ENCODE results near the gene EVA1A.

Gene EVA1A

DNA sequence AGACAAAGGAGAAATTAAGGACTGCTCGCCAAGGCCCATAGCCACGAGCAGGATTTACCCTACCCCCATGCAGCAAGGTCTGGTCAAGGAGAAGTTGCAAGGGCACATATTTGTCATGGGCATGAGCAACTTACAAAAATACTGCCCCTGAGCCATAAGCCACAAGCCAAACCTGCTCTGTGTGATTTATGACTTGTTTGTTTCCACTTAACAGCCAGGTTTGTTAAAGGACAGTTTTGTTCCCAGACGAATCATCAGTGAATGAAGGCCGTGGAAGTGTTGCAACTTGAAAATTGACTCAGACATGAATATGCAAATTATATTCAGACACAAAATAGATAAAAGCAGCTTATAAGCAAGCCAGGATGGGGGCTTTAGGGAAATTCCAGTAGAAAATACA, 31.3 kb upstream of the EVA1A start:
- Histone ChIP-seq H2AFZ (ENCODE audit: low read depth, low read length) (no peak overlapping the region), H3K4me1 (ENCODE audit: insufficient read depth, low read length) (no peaks in the 10 kb centered on the region), H3K27ac (ENCODE audit: low read length) (no peak overlapping the region), H3K9ac (ENCODE audit: low read depth, low read length) (no peak overlapping the region), H3K4me3 (ENCODE audit: low read depth in 1 of 2, low read length in 2 of 2) (no peak overlapping the region), H3K9me3 (ENCODE audit: insufficient read depth, low read length, severe bottlenecking) (no peaks in the 10 kb centered on the region), H3K79me2 (ENCODE audit: insufficient read depth, low read length) (no peaks in the 10 kb centered on the region), H3K27me3 (ENCODE audit: insufficient read depth, low read length, poor library complexity) (no peaks in the 10 kb centered on the region), H3K4me2 (ENCODE audit: insufficient read depth, low read length) (no peak overlapping the region), H3K36me3 (ENCODE audit: insufficient read depth, low read length) (no peaks in the 10 kb centered on the region), H4K20me1 (ENCODE audit: insufficient read depth, low read length) (no peaks in the 10 kb centered on the region)
- TF ChIP-seq EZH2 (IDR thresholded peaks at IDR 0.05; ENCODE audit: borderline replicate concordance, low read depth, low read length, severe bottlenecking), result no peak
- no peak for TF ChIP-seq CTCF (IDR thresholded peaks at IDR 0.05; ENCODE audit: borderline replicate concordance, extremely low read depth, low read length, poor library complexity, severe bottlenecking)
- ATAC-seq (ENCODE audit: insufficient read depth, low read depth) (no peak), DNase-seq (no peak)

DNA sequence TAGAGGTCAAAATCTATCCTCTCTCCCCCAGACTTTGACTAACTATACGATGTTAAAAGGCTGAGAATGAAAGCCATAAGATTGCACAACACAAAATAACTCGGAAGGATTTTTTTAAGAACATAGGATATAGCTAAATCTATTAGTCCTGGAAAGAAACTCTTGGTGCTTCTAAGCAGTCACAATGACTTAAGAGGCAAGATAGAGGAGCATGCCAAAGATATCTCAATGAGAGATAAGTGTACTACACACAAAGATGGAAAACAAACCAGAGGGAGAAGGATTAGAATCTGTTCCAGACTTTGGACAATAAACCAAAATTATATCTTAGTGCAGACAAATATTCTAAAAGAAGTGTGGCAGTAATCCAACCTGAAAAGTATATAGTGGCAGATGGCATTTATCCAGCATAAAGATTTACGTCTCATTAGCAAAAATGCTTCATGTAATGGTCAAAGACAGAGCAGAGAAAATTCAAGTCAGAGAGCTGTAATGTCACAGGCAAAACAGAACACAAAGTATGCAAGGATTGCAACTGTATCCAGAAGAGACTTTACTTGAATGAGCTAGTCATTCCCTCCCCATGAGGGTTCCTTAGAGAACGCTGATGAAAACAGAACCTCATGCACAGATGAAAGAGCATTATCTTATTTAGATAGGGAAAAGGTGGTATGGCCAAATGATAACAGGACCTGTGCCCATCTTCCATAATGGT, 28.8 kb upstream of the EVA1A start:
- no peak for TF ChIP-seq CTCF (IDR thresholded peaks at IDR 0.05; ENCODE audit: borderline replicate concordance, extremely low read depth, low read length, poor library complexity, severe bottlenecking)
- TF ChIP-seq EZH2 (IDR thresholded peaks at IDR 0.05; ENCODE audit: borderline replicate concordance, low read depth, low read length, severe bottlenecking), result no peak
- DNase-seq, result no peak
- no peak overlapping the region for H3K9ac ChIP-seq (ENCODE audit: low read depth, low read length)
- H3K4me3 ChIP-seq (ENCODE audit: low read depth in 1 of 2, low read length in 2 of 2), result no peak overlapping the region
- H3K79me2 ChIP-seq (ENCODE audit: insufficient read depth, low read length), result no peaks in the 10 kb centered on the region
- no peaks in the 10 kb centered on the region for H4K20me1 ChIP-seq (ENCODE audit: insufficient read depth, low read length)
- ATAC-seq (ENCODE audit: insufficient read depth, low read depth), result no peak
- no peaks in the 10 kb centered on the region for H3K9me3 ChIP-seq (ENCODE audit: insufficient read depth, low read length, severe bottlenecking)
- no peaks in the 10 kb centered on the region for H3K4me1 ChIP-seq (ENCODE audit: insufficient read depth, low read length)
- H3K27me3 ChIP-seq (ENCODE audit: insufficient read depth, low read length, poor library complexity), result no peaks in the 10 kb centered on the region
- no peaks in the 10 kb centered on the region for H3K36me3 ChIP-seq (ENCODE audit: insufficient read depth, low read length)
- H2AFZ ChIP-seq (ENCODE audit: low read depth, low read length), result no peak overlapping the region
- no peak overlapping the region for H3K4me2 ChIP-seq (ENCODE audit: insufficient read depth, low read length)
- H3K27ac ChIP-seq (ENCODE audit: low read length), result no peak overlapping the region

DNA sequence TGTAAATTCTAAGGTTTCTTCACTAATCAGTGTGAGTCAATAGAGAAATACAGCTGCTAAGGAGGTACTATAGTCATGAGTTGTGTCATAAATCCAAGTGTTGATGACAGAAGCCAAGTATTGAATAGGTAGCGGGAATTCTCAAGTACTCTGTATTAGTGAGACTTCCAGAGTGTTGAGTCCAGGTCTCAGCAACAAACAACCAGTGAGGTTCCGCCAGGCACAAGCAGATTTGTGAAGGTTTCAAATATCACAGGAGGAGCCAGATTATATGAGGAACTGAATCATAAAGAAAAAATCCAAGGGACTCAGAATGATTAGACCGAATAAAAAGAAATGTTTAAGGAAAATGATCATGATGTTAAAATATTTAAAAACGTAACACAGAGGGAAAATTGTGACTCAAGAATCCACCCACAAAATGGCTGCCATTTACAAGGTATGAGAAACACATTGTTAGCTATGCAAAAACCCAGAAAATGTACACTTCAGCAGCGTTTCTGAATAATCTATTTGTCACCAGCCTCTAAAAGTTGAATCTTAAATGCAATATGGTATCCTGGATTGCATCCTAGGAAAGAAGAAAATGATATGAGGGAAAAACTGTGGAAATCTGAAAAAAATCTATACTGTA, 27.3 kb upstream of the EVA1A start:
- Histone ChIP-seq H3K36me3 (ENCODE audit: insufficient read depth, low read length) (no peaks in the 10 kb centered on the region), H3K4me2 (ENCODE audit: insufficient read depth, low read length) (no peak overlapping the region), H3K4me1 (ENCODE audit: insufficient read depth, low read length) (no peaks in the 10 kb centered on the region), H4K20me1 (ENCODE audit: insufficient read depth, low read length) (no peaks in the 10 kb centered on the region), H3K4me3 (ENCODE audit: low read depth in 1 of 2, low read length in 2 of 2) (no peak overlapping the region), H3K9ac (ENCODE audit: low read depth, low read length) (no peak overlapping the region), H3K79me2 (ENCODE audit: insufficient read depth, low read length) (no peaks in the 10 kb centered on the region), H2AFZ (ENCODE audit: low read depth, low read length) (no peak overlapping the region), H3K27ac (ENCODE audit: low read length) (no peak overlapping the region), H3K27me3 (ENCODE audit: insufficient read depth, low read length, poor library complexity) (no peaks in the 10 kb centered on the region), H3K9me3 (ENCODE audit: insufficient read depth, low read length, severe bottlenecking) (no peaks in the 10 kb centered on the region)
- TF ChIP-seq CTCF (IDR thresholded peaks at IDR 0.05; ENCODE audit: borderline replicate concordance, extremely low read depth, low read length, poor library complexity, severe bottlenecking) (no peak), EZH2 (IDR thresholded peaks at IDR 0.05; ENCODE audit: borderline replicate concordance, low read depth, low read length, severe bottlenecking) (no peak)
- ATAC-seq (ENCODE audit: insufficient read depth, low read depth) (no peak), DNase-seq (no peak)
